PC-9 (cell line): ENCODE measurements around the gene CCNA2. TPM values are rescaled to one million over a fixed set of nuclear protein-coding genes. Genes with fewer than 3 reads are reported as not detected.

Source experiments
- BruUV-seq: library from RNA; stranded (reverse); fragments of 400-500 nt; replicated peaks from 2 replicates; lab custom pipeline; 2021; lab: Mats Ljungman, UMichigan
- CTCF ChIA-PET: fragments of 300-600 bp; sonication (Branson Sonifier 250); formaldehyde crosslinking; loops from one replicate; lab custom pipeline; 2022; ENCODE audit warnings: antibody characterized with exemption; lab: Charles Lee
- POLR2A ChIA-PET: fragments of 300-600 bp; sonication (Branson Sonifier 250); formaldehyde crosslinking; loops from one replicate; lab custom pipeline; 2022; ENCODE audit warnings: antibody characterized with exemption; ENCODE audit not compliant: unreplicated experiment; lab: Charles Lee
- DNase-seq, 2 experiments: peaks; one replicate each; pipeline versions ENCODE4 v3.0.0 to v3.0.0-alpha.2; 2015 to 2022; ENCODE audit warnings: mixed read lengths in 1 of 2
- H2AFZ ChIP-seq: fragments of 200-600 bp; sonication (generic); 2 replicates; pipeline ENCODE4 v1.8.1; 2017; ENCODE audit warnings: antibody characterized with exemption
- H3F3A ChIP-seq: fragments of 200-600 bp; sonication (generic); 2 replicates; pipeline ENCODE4 v1.8.1; 2017; ENCODE audit warnings: antibody characterized with exemption, mild to moderate bottlenecking, low read depth; ENCODE audit not compliant: insufficient read depth
- H3K27ac ChIP-seq: fragments of 200-600 bp; sonication (generic); 2 replicates; pipeline ENCODE4 v1.6.1; 2016; ENCODE audit warnings: mixed run types
- H3K27me3 ChIP-seq: fragments of 200-600 bp; sonication (generic); 2 replicates; pipeline ENCODE4 v1.6.1; 2016; ENCODE audit warnings: low read depth, mixed run types; ENCODE audit not compliant: insufficient read depth
- H3K36me3 ChIP-seq: fragments of 200-600 bp; sonication (generic); 2 replicates; pipeline ENCODE4 v1.6.1; 2016; ENCODE audit warnings: low read depth, mixed run types
- H3K4me1 ChIP-seq: fragments of 200-600 bp; sonication (generic); replicated peaks from 2 replicates; pipeline ENCODE4 v1.6.1; 2016; ENCODE audit warnings: mixed run types; ENCODE audit not compliant: insufficient read depth
- H3K4me2 ChIP-seq: fragments of 200-600 bp; sonication (generic); 2 replicates; pipeline ENCODE4 v1.6.1; 2017; ENCODE audit warnings: mixed run types
- H3K4me3 ChIP-seq: fragments of 200-600 bp; sonication (generic); 2 replicates; pipeline ENCODE4 v1.6.1; 2016; ENCODE audit warnings: mixed run types
- H3K79me2 ChIP-seq: fragments of 200-600 bp; sonication (generic); 2 replicates; pipeline ENCODE4 v1.6.1; 2017; ENCODE audit warnings: low read depth, mixed run types
- H3K9me2 ChIP-seq: fragments of 200-600 bp; sonication (generic); 2 replicates; pipeline ENCODE4 v1.8.1; 2017; ENCODE audit warnings: mild to moderate bottlenecking; ENCODE audit not compliant: insufficient read depth
- H3K9me3 ChIP-seq: fragments of 200-600 bp; sonication (generic); 2 replicates; pipeline ENCODE4 v1.8.1; 2016; ENCODE audit warnings: low read depth; ENCODE audit not compliant: insufficient read depth
- H4K20me1 ChIP-seq: fragments of 200-600 bp; sonication (generic); 2 replicates; pipeline ENCODE4 v1.8.1; 2017; ENCODE audit not compliant: insufficient read depth
- EZH2 ChIP-seq: fragments of 200-600 bp; sonication (generic); IDR thresholded peaks from 2 replicates; pipeline ENCODE4 v1.8.0; 2017; ENCODE audit warnings: antibody characterized with exemption, low read depth
- intact Hi-C: fragments of 100-400 bp; cut with micrococcal nuclease; formaldehyde crosslinking; loops from one replicate; pipeline ENCODE4 v1.10.0; 2022; ENCODE audit not compliant: unreplicated experiment
- total RNA-seq: library from RNA; stranded (reverse); gene quantifications from 2 replicates; pipeline ENCODE4 v1.2.3, GENCODE V29; 2021
- TF ChIP-seq, protein P1 (sequence below): fragments of 200-600 bp; sonication (generic); conservative IDR thresholded peaks from 2 replicates; pipeline ENCODE4 v1.6.1; 2017; ENCODE audit warnings: mixed run types, antibody characterized with exemption, mild to moderate bottlenecking, moderate library complexity

Gene CCNA2
- total RNA-seq, 1 experiment from 2014 or later, result 70.7 TPM

DNA sequence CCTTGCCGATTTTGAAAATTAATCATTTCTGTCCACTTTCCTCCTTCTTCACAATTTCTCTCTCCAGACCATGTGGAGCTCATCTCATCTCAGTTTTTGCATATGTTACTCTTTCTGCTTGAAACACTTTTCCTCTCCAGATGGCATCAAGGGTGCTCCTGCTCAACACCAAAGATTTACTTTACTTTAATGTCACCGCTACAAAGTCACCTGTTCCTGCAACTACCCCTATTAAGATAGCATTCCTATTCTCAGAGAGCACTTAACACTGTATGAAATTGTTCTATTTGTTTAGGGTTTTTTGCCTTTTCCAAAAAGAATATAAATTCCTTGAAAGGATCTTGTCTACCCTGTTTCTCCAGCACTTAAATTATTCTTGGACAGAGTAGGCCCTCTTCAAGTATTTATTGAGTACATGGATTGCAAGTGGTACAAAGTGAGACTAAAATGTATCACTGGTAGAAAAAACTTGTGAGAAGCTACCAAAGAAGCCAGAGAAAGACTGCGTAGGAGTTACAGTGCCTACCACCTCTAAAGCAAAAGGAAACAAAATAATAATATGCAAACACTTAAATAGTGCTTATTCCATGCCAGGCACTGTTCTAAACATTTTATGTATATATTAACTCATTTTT is 23.7 kb downstream of the CCNA2 start:
- Histone ChIP-seq H4K20me1 (no peaks in the 10 kb centered on the region), H3K27me3 (no peaks in the 10 kb centered on the region), H2AFZ (peak overlapping the region; percentile 99), H3K4me1 (peaks cover 18% of the 10 kb centered on the region), H3K4me3 (peak overlapping the region; percentile 87; the same call in 1 of the 2 replicates), H3K9me2 (no peaks in the 10 kb centered on the region), H3F3A (no peaks in the 10 kb centered on the region), H3K79me2 (peaks cover 19% of the 10 kb centered on the region), H3K9me3 (no peaks in the 10 kb centered on the region), H3K27ac (no peak overlapping the region), H3K4me2 (peak overlapping the region; percentile 89), H3K36me3 (peaks cover 14% of the 10 kb centered on the region; the same call in 1 of the 2 replicates)
- CTCF ChIA-PET, result no interaction called here
- DNase-seq, result no peak
- intact Hi-C loops, result loop anchor here (5.0 kb wide), 1 partner anchor 103 kb away; the partner anchor contains the start of gene ANXA5
- POLR2A ChIA-PET, result interaction anchor here (0.7 kb wide), 1 partner anchor 662 kb away, joined by 3 read pairs; no protein-coding TSS in a partner anchor
- TF ChIP-seq, protein P1, sequence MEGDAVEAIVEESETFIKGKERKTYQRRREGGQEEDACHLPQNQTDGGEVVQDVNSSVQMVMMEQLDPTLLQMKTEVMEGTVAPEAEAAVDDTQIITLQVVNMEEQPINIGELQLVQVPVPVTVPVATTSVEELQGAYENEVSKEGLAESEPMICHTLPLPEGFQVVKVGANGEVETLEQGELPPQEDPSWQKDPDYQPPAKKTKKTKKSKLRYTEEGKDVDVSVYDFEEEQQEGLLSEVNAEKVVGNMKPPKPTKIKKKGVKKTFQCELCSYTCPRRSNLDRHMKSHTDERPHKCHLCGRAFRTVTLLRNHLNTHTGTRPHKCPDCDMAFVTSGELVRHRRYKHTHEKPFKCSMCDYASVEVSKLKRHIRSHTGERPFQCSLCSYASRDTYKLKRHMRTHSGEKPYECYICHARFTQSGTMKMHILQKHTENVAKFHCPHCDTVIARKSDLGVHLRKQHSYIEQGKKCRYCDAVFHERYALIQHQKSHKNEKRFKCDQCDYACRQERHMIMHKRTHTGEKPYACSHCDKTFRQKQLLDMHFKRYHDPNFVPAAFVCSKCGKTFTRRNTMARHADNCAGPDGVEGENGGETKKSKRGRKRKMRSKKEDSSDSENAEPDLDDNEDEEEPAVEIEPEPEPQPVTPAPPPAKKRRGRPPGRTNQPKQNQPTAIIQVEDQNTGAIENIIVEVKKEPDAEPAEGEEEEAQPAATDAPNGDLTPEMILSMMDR, result no peak
- no TSS peak for BruUV-seq

DNA sequence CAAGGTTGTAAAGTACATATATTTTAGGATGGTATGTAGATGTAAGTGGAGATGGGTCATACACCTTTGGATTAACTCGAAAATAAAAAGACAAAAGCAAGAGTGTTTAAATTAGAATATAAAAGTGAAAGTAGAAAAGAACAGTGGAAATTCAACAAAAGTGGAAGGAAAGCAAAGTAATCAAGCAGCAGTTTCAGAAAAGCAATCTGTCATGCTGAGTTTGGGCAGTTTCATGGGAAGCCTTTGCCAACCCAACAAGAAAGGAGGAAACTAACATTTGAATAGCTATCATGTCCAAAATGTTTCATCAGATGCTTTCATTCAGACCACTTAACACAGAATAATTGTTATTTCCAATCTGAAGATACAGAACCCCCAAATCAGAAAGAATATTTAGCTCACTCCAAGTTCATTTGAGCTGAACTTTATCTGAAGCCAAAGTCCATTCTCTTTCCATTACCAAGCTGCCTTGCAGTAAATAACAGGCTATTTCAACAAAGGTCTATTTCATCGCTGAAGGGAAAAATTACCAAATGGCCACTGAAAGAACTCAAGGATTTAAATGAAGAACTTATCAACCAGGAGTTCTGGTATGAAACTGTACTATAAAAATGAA is 24.4 kb downstream of the CCNA2 start:
- no peak for DNase-seq
- H3K27me3 ChIP-seq, result no peaks in the 10 kb centered on the region
- H3K9me3 ChIP-seq, result no peaks in the 10 kb centered on the region
- ChIA-PET CTCF (no interaction called here), POLR2A (interaction anchor here (0.7 kb wide), 1 partner anchor 662 kb away, joined by 3 read pairs; no protein-coding TSS in a partner anchor)
- no peak overlapping the region for H3K4me3 ChIP-seq
- H3K4me1 ChIP-seq, result peaks cover 18% of the 10 kb centered on the region
- H3K9me2 ChIP-seq, result no peaks in the 10 kb centered on the region
- BruUV-seq, result no TSS peak
- H3F3A ChIP-seq, result no peaks in the 10 kb centered on the region
- H3K27ac ChIP-seq, result no peak overlapping the region
- H3K4me2 ChIP-seq, result 0 out of 2 replicates have a peak overlapping the region, but pooled peaks have one; percentile 16
- no peak for TF ChIP-seq EZH2
- TF ChIP-seq, protein P1, result no peak
- H3K79me2 ChIP-seq, result peaks cover 19% of the 10 kb centered on the region
- H3K36me3 ChIP-seq, result peaks cover 8% of the 10 kb centered on the region; the same call in 1 of the 2 replicates
- intact Hi-C loops, result no loop called here
- H2AFZ ChIP-seq, result peak overlapping the region; percentile 99; the same call in 1 of the 2 replicates
- no peaks in the 10 kb centered on the region for H4K20me1 ChIP-seq

DNA sequence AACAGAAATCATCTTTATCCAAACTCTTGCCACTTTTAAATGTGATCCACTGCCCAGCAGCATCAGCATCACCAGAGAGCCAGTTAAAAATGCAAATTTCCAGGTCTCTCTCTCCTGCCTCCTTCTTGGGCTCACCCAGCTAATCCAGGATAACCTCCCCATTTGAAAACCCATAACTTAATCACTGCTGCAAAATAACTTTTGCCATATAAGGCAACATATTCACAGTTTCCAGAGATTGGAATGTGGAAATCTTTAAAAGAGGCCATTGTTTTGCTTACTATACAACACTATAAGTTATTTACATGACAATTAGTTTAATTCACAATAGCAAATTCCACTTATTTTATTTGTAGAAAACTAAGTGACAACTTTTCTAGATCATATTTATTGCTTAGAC is 27.4 kb downstream of the CCNA2 start:
- Histone ChIP-seq H3K9me3 (no peaks in the 10 kb centered on the region), H3K4me1 (peaks cover 9% of the 10 kb centered on the region), H3K4me3 (no peak overlapping the region), H3K27me3 (no peaks in the 10 kb centered on the region), H4K20me1 (no peaks in the 10 kb centered on the region), H2AFZ (0 out of 2 replicates have a peak overlapping the region, but pooled peaks have one; percentile 3), H3K79me2 (peaks cover 1% of the 10 kb centered on the region), H3K9me2 (no peaks in the 10 kb centered on the region), H3K27ac (no peak overlapping the region), H3K36me3 (no peaks in the 10 kb centered on the region), H3F3A (no peaks in the 10 kb centered on the region), H3K4me2 (no peak overlapping the region)
- TF ChIP-seq, protein P1, result no peak
- no peak for TF ChIP-seq EZH2
- intact Hi-C loops, result no loop called here
- BruUV-seq, result no TSS peak
- ChIA-PET CTCF (no interaction called here), POLR2A (no interaction called here)
- DNase-seq, result no peak
